Neural cell (in vitro differentiated cells): ENCODE data around the gene DSCAML1. TPM values are rescaled to one million over a fixed set of nuclear protein-coding genes. Genes with fewer than 3 reads are reported as not detected.

Experiments used
- H2AFZ ChIP-seq: fragments of 200-600, 300-800 bp; sonication (generic), shearing (Covaris generic); 2 replicates; pipeline ENCODE4 v1.6.0; 2014; ENCODE audit warnings: low read depth, mild to moderate bottlenecking, antibody characterized with exemption, low read length, moderate library complexity
- H3F3A ChIP-seq: fragments of 200-600 bp; shearing (Covaris generic); 2 replicates; pipeline ENCODE4 v1.6.1; 2016; ENCODE audit warnings: mild to moderate bottlenecking, moderate library complexity, mixed read lengths, antibody characterized with exemption, low read length; ENCODE audit not compliant: insufficient read depth, poor library complexity, severe bottlenecking
- H3K27ac ChIP-seq: fragments of 200-600, 300-800 bp; sonication (generic), shearing (Covaris generic); 2 replicates; pipeline ENCODE4 v1.5.1; 2014; ENCODE audit warnings: mild to moderate bottlenecking, low read length, moderate library complexity
- H3K27me3 ChIP-seq: fragments of 300-800, 200-600 bp; sonication (generic), shearing (Covaris generic); 2 replicates; pipeline ENCODE4 v1.6.0; 2014; ENCODE audit warnings: mild to moderate bottlenecking, low read depth, low read length, moderate library complexity; ENCODE audit not compliant: insufficient read depth
- H3K36me3 ChIP-seq: fragments of 300-800, 200-600 bp; sonication (generic), shearing (Covaris generic); 2 replicates; pipeline ENCODE4 v1.5.1; 2014; ENCODE audit warnings: mild to moderate bottlenecking, antibody characterized with exemption, low read length, moderate library complexity; ENCODE audit not compliant: insufficient read depth
- H3K4me2 ChIP-seq: fragments of 300-800, 200-600 bp; sonication (generic), shearing (Covaris generic); 2 replicates; pipeline ENCODE4 v1.6.0; 2014; ENCODE audit warnings: mild to moderate bottlenecking, low read length
- H3K4me3 ChIP-seq: fragments of 300-800, 200-600 bp; sonication (generic), shearing (Covaris generic); 2 replicates; pipeline ENCODE4 v1.5.1; 2014; ENCODE audit warnings: mild to moderate bottlenecking, low read length, moderate library complexity
- H3K79me2 ChIP-seq: fragments of 200-600 bp; shearing (Covaris generic); replicated peaks from 2 replicates; pipeline ENCODE4 v1.6.0; 2014; ENCODE audit warnings: mild to moderate bottlenecking, low read length, moderate library complexity; ENCODE audit not compliant: insufficient read depth
- H3K9ac ChIP-seq: fragments of 300-800, 200-600 bp; sonication (generic), shearing (Covaris generic); 2 replicates; pipeline ENCODE4 v1.6.1; 2016; ENCODE audit warnings: mild to moderate bottlenecking, low read length, mixed read lengths
- H3K9me2 ChIP-seq: fragments of 200-600 bp; shearing (Covaris generic); 2 replicates; pipeline ENCODE4 v1.6.1; 2016; ENCODE audit warnings: mild to moderate bottlenecking, low read length, mixed read lengths; ENCODE audit not compliant: insufficient read depth
- H3K9me3 ChIP-seq: fragments of 200-600, 300-800 bp; sonication (generic), shearing (Covaris generic); 2 replicates; pipeline ENCODE4 v1.6.1; 2016; ENCODE audit warnings: mild to moderate bottlenecking, mixed run types, low read length, moderate library complexity, mixed read lengths
- H4K20me1 ChIP-seq: fragments of 200-600 bp; shearing (Covaris generic); 2 replicates; pipeline ENCODE4 v1.6.1; 2016; ENCODE audit warnings: mild to moderate bottlenecking, mixed run types; ENCODE audit not compliant: insufficient read depth
- CTCF ChIP-seq: fragments of 450-650 bp; IDR thresholded peaks from 2 replicates; pipeline ENCODE4 v1.5.1; 2014; ENCODE audit warnings: antibody characterized with exemption, mild to moderate bottlenecking, moderate library complexity; ENCODE audit not compliant: poor library complexity, severe bottlenecking
- EP300 ChIP-seq: fragments of 450-650 bp; conservative IDR thresholded peaks from 2 replicates; pipeline ENCODE4 v1.6.1; 2014; ENCODE audit warnings: antibody characterized with exemption, mild to moderate bottlenecking, moderate library complexity; ENCODE audit not compliant: poor library complexity, severe bottlenecking
- EZH2 ChIP-seq: fragments of 200-600, 300-800 bp; shearing (Covaris generic), sonication (generic); IDR thresholded peaks from 2 replicates; pipeline ENCODE4 v1.6.1; 2014; ENCODE audit warnings: antibody characterized with exemption, low read length, borderline replicate concordance, mild to moderate bottlenecking; ENCODE audit not compliant: insufficient read depth, poor library complexity, severe bottlenecking
- MXI1 ChIP-seq: fragments of 450-650 bp; conservative IDR thresholded peaks from 2 replicates; pipeline ENCODE4 v1.6.1; 2014; ENCODE audit warnings: antibody characterized with exemption, mild to moderate bottlenecking; ENCODE audit not compliant: poor library complexity, severe bottlenecking
- POLR2AphosphoS5 ChIP-seq: IDR thresholded peaks from 2 replicates; pipeline ENCODE4 v1.6.1; 2012
- RAD21 ChIP-seq: fragments of 450-650 bp; conservative IDR thresholded peaks from 2 replicates; pipeline ENCODE4 v1.6.1; 2014; ENCODE audit warnings: antibody characterized with exemption, mild to moderate bottlenecking, moderate library complexity
- REST ChIP-seq: IDR thresholded peaks from 2 replicates; pipeline ENCODE4 v1.6.1; 2012; ENCODE audit warnings: borderline replicate concordance
- SMC3 ChIP-seq: fragments of 450-650 bp; conservative IDR thresholded peaks from 2 replicates; pipeline ENCODE4 v1.6.1; 2014; ENCODE audit warnings: antibody characterized with exemption, mild to moderate bottlenecking, moderate library complexity; ENCODE audit not compliant: poor library complexity
- TAF1 ChIP-seq: IDR thresholded peaks from 2 replicates; pipeline ENCODE4 v1.6.1; 2012; ENCODE audit warnings: low read depth
- polyA plus RNA-seq: library from polyadenylated mRNA; depleted of rRNA; stranded (reverse); fragments of >200 nt; gene quantifications from 2 replicates; pipeline ENCODE4 v1.2.3, GENCODE V29; 2014

The DSCAML1 gene
- polyA plus RNA-seq, 1 donor from 2014 or later, result 1.3 TPM

- Histone ChIP-seq H3F3A (no peaks in the 10 kb centered on the region), H4K20me1 (no peaks in the 10 kb centered on the region), H3K27me3 (no peaks in the 10 kb centered on the region), H2AFZ (no peak overlapping the region), H3K36me3 (no peaks in the 10 kb centered on the region), H3K79me2 (no peaks in the 10 kb centered on the region), H3K4me2 (no peak overlapping the region), H3K27ac (no peak overlapping the region), H3K9me2 (no peaks in the 10 kb centered on the region), H3K4me3 (no peak overlapping the region), H3K9me3 (no peaks in the 10 kb centered on the region), H3K9ac (no peak overlapping the region)
- no peak for TF ChIP-seq CTCF
- no peak for TF ChIP-seq TAF1
- no peak for TF ChIP-seq RAD21
- TF ChIP-seq REST, result no peak
- TF ChIP-seq EZH2, result no peak
- no peak for TF ChIP-seq SMC3
- TF ChIP-seq POLR2AphosphoS5, result no peak
- no peak for TF ChIP-seq EP300
- TF ChIP-seq MXI1, result no peak
Observed at GRCh38 chr11:117459123-117459978, 337.7 kb downstream of the DSCAML1 start.

GRCh38 chr11:117458275-117459122 is 338.5 kb downstream of the DSCAML1 start:
- Histone ChIP-seq H3K27me3 (no peaks in the 10 kb centered on the region), H3K36me3 (no peaks in the 10 kb centered on the region), H3K9me3 (no peaks in the 10 kb centered on the region), H4K20me1 (no peaks in the 10 kb centered on the region), H2AFZ (no peak overlapping the region), H3F3A (no peaks in the 10 kb centered on the region), H3K79me2 (no peaks in the 10 kb centered on the region), H3K27ac (no peak overlapping the region), H3K9ac (no peak overlapping the region), H3K9me2 (no peaks in the 10 kb centered on the region), H3K4me3 (no peak overlapping the region), H3K4me2 (no peak overlapping the region)
- TF ChIP-seq MXI1, result no peak
- TF ChIP-seq TAF1, result no peak
